ENCODE results near the gene STRA6. TPM values are rescaled to one million over a fixed set of nuclear protein-coding genes. Genes with fewer than 3 reads are reported as not detected.

The STRA6 gene
- total RNA-seq, 1 donor from 2014 or later = not detected

- Histone ChIP-seq H3K4me3 (no peak overlapping the region), H3K27ac (no peak overlapping the region), H3K4me1 (peaks cover 2 to 4% of the 10 kb centered on the region in 2 donors)
Observed at GRCh38 chr15:74231475-74231874, 28.9 kb upstream of the STRA6 start.

GRCh38 chr15:74229686-74230085 is 27.1 kb upstream of the STRA6 start:
- Histone ChIP-seq H3K4me1 (peaks cover 2 to 4% of the 10 kb centered on the region in 2 donors), H3K27me3 (no peaks in the 10 kb centered on the region)

More at GRCh38 chr15:74231475-74231874, 28.9 kb upstream of the STRA6 start:
- no peaks in the 10 kb centered on the region for H3K27me3 ChIP-seq
- intact Hi-C loops (cut with DNase I) = no loop called here
- H3K9me3 ChIP-seq = no peaks in the 10 kb centered on the region
- TF ChIP-seq, protein P1, sequence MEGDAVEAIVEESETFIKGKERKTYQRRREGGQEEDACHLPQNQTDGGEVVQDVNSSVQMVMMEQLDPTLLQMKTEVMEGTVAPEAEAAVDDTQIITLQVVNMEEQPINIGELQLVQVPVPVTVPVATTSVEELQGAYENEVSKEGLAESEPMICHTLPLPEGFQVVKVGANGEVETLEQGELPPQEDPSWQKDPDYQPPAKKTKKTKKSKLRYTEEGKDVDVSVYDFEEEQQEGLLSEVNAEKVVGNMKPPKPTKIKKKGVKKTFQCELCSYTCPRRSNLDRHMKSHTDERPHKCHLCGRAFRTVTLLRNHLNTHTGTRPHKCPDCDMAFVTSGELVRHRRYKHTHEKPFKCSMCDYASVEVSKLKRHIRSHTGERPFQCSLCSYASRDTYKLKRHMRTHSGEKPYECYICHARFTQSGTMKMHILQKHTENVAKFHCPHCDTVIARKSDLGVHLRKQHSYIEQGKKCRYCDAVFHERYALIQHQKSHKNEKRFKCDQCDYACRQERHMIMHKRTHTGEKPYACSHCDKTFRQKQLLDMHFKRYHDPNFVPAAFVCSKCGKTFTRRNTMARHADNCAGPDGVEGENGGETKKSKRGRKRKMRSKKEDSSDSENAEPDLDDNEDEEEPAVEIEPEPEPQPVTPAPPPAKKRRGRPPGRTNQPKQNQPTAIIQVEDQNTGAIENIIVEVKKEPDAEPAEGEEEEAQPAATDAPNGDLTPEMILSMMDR (IDR thresholded peaks at IDR 0.05) = no peak
- H3K36me3 ChIP-seq = no peaks in the 10 kb centered on the region
- no peak for DNase-seq (ENCODE audit: low spot score in 2 of 2)

DNA sequence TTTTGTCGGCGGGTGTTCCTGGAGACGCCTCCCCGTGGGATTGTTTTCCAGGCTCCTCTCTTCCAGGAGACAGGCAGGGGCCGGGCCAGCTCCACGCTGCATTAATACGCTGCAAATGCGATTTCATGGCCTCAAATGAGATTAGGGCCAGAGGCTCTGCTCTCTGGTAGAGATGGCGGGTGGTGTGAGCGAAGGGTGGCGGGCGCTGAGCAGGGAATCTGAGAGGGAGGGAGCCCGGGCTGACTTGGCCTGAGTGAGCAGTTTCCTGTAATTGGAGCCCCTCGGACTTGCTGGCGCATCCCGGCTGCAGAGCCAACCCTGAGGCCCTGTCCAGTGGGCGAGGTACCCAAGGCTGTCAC is 26.1 kb upstream of the STRA6 start:
- Histone ChIP-seq H3K4me1 (peaks cover 2 to 4% of the 10 kb centered on the region in 2 donors), H3K4me3 (no peak overlapping the region), H3K9me3 (no peaks in the 10 kb centered on the region), H3K36me3 (no peaks in the 10 kb centered on the region), H3K27ac (no peak overlapping the region), H3K27me3 (no peaks in the 10 kb centered on the region)
- TF ChIP-seq, protein P1 (IDR thresholded peaks at IDR 0.05) = no peak
- DNase-seq (ENCODE audit: low spot score in 2 of 2) = no peak
- intact Hi-C loops (cut with DNase I) = no loop called here

More at GRCh38 chr15:74229686-74230085, 27.1 kb upstream of the STRA6 start:
- Histone ChIP-seq H3K27ac (no peak overlapping the region), H3K36me3 (no peaks in the 10 kb centered on the region), H3K4me3 (no peak overlapping the region), H3K9me3 (no peaks in the 10 kb centered on the region)
- DNase-seq (ENCODE audit: low spot score in 2 of 2) = no peak
- TF ChIP-seq, protein P1 (IDR thresholded peaks at IDR 0.05) = no peak
- intact Hi-C loops (cut with DNase I) = no loop called here

DNA sequence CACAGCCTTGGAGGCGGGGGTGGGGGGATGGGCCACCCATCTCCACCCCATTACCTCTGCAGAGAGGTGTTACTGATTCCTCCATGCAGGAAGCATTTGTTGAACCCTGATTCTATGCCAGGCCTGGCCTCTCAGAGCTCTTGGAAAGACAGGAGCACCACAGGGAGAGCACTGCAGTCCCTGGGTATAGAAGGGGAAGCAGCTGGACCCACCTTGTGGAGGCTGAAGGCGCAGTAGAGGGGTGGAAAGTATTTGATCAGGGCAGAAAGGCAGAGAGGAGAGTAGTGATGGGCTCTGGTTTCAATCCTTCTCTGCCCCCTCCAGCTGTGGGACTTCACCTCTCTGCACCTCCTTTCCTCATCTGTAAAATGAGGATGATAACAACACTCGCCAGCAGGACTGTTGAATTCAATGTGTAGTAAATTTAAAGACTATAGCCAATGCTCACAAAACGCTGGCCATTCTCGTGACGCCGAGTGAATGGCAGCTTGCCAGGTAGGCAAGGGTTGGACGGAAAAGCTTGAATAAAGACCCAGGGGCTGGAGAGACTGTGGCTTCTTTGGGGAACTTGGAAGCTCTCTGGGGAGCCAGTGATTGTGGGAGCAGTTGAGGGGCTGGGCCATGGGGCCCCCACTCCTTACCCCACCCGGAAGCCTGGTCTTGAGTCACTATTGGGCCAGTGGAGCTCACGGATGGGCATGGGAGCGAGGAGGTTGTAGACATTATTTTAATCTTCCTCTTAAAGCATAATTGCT is 25.6 kb upstream of the STRA6 start:
- Histone ChIP-seq H3K36me3 (no peaks in the 10 kb centered on the region), H3K4me3 (no peak overlapping the region), H3K27me3 (no peaks in the 10 kb centered on the region), H3K27ac (no peak overlapping the region), H3K9me3 (no peaks in the 10 kb centered on the region), H3K4me1 (peaks cover 2 to 4% of the 10 kb centered on the region in 2 donors)
- TF ChIP-seq, protein P1 (IDR thresholded peaks at IDR 0.05) = no peak
- intact Hi-C loops (cut with DNase I) = no loop called here
- DNase-seq (ENCODE audit: low spot score in 2 of 2) = no peak

DNA sequence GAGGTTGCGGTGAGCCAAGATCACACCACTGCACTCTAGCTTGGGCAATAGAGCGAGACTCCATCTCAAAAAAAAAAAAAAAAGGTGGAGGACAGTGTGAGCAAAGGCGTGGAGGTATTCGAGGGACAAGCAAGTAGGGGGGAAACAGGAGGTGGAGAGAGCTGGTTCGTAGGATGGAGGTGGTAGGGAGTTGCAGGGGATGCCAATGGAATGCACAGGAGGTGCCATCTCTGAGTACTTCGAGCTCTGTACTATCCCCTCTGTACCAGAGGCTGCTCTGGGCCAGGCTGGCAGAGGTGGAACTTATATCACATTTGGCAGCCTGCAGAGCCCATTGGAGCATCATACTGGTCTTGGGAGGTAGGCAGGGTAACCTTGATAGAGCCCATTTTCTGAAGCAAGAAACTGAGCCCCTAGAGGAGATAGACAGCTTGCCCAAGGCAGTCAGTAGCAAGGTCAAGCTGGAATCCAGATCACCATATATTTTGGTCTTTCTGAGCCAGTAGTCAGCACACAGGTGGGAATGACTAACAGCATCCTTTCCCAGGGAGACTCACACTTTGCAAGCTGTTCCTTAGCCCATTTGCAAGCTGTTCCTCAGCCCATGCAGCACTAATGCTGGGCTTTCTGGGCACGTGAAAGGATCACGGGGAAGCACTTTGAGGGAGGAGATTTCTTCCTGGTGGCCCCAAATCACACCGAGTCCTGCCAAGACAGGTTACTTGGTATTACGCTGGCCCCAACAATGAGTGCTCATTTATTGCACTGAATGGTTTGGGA is 24.4 kb upstream of the STRA6 start:
- Histone ChIP-seq H3K4me1 (peaks cover 2 to 4% of the 10 kb centered on the region in 2 donors), H3K36me3 (no peaks in the 10 kb centered on the region), H3K9me3 (no peaks in the 10 kb centered on the region), H3K27me3 (no peaks in the 10 kb centered on the region), H3K27ac (no peak overlapping the region), H3K4me3 (no peak overlapping the region)
- DNase-seq (ENCODE audit: low spot score in 2 of 2) = no peak
- TF ChIP-seq, protein P1 (IDR thresholded peaks at IDR 0.05) = no peak
- intact Hi-C loops (cut with DNase I) = no loop called here
